H9 (cell line): ENCODE measurements around the gene TSPAN17. TPM values are rescaled to one million over a fixed set of nuclear protein-coding genes. Genes with fewer than 3 reads are reported as not detected.
A peak's percentile ranks its signal among the peaks of the same experiment; 100 is the strongest.

Experiments
- DNase-seq: peaks from one replicate; pipeline ENCODE4 v3.0.0-alpha.2; 2017
- H2AFZ ChIP-seq: one replicate; pipeline ENCODE4 v1.6.1; 2013; ENCODE audit warnings: mild to moderate bottlenecking, low read length, control low read depth, moderate library complexity
- H2AK5ac ChIP-seq: 2 replicates; pipeline ENCODE4 v1.6.1; 2013; ENCODE audit warnings: low read length, control low read depth, mixed read lengths; ENCODE audit not compliant: insufficient read length
- H2BK120ac ChIP-seq: one replicate; pipeline ENCODE4 v1.6.1; 2013; ENCODE audit warnings: low read depth, mild to moderate bottlenecking, low read length, control low read depth, inconsistent platforms; ENCODE audit not compliant: poor library complexity, severe bottlenecking
- H2BK12ac ChIP-seq: 2 replicates; pipeline ENCODE4 v1.6.1; 2013; ENCODE audit warnings: low read length, control low read depth, mixed read lengths, low read depth; ENCODE audit not compliant: insufficient read length
- H2BK15ac ChIP-seq: 2 replicates; pipeline ENCODE4 v1.6.1; 2013; ENCODE audit warnings: low read depth, low read length, control low read depth
- H2BK20ac ChIP-seq: one replicate; pipeline ENCODE4 v1.6.1; 2013; ENCODE audit warnings: low read depth, mild to moderate bottlenecking, low read length, control low read depth, inconsistent platforms; ENCODE audit not compliant: poor library complexity, severe bottlenecking
- H2BK5ac ChIP-seq: 2 replicates; pipeline ENCODE4 v1.6.1; 2013; ENCODE audit warnings: low read length, control low read depth, mixed read lengths; ENCODE audit not compliant: insufficient read length
- H3K14ac ChIP-seq: 2 replicates; pipeline ENCODE4 v1.6.1; 2013; ENCODE audit warnings: low read length, control low read depth; ENCODE audit not compliant: insufficient read depth
- H3K18ac ChIP-seq: 2 replicates; pipeline ENCODE4 v1.6.1; 2013; ENCODE audit warnings: low read depth, mild to moderate bottlenecking, mixed read lengths, low read length, control low read depth; ENCODE audit not compliant: insufficient read length
- H3K23ac ChIP-seq: 2 replicates; pipeline ENCODE4 v1.6.1; 2013; ENCODE audit warnings: low read length, control low read depth, mixed read lengths, low read depth; ENCODE audit not compliant: insufficient read length
- H3K23me2 ChIP-seq: 2 replicates; pipeline ENCODE4 v1.6.1; 2013; ENCODE audit warnings: low read depth, mild to moderate bottlenecking, mixed read lengths, low read length, control low read depth; ENCODE audit not compliant: insufficient read length, poor library complexity, severe bottlenecking
- H3K27ac ChIP-seq: 2 replicates; pipeline ENCODE4 v1.5.1; 2013; ENCODE audit warnings: low read length, control low read depth, mixed read lengths, low read depth; ENCODE audit not compliant: insufficient read length
- H3K27me3 ChIP-seq: 2 replicates; pipeline ENCODE4 v1.6.1; 2013; ENCODE audit warnings: low read length, control low read depth, inconsistent platforms; ENCODE audit not compliant: insufficient read depth
- H3K4ac ChIP-seq: 2 replicates; pipeline ENCODE4 v1.6.1; 2013; ENCODE audit warnings: low read depth, mild to moderate bottlenecking, control low read depth, inconsistent platforms, low read length, moderate library complexity
- H3K4me1 ChIP-seq: 2 replicates; pipeline ENCODE4 v1.6.1; 2013; ENCODE audit warnings: low read length, control low read depth, inconsistent platforms; ENCODE audit not compliant: insufficient read depth
- H3K4me2 ChIP-seq: 2 replicates; pipeline ENCODE4 v1.6.1; 2013; ENCODE audit warnings: low read length, control low read depth, mixed read lengths; ENCODE audit not compliant: insufficient read length, insufficient read depth
- H3K56ac ChIP-seq: 2 replicates; pipeline ENCODE4 v1.6.1; 2013; ENCODE audit warnings: low read depth, mild to moderate bottlenecking, mixed read lengths, low read length, control low read depth; ENCODE audit not compliant: insufficient read length
- H3K79me1 ChIP-seq: 2 replicates; pipeline ENCODE4 v1.6.1; 2013; ENCODE audit warnings: low read depth, mild to moderate bottlenecking, moderate library complexity, low read length, control low read depth, inconsistent platforms; ENCODE audit not compliant: insufficient read depth, poor library complexity, severe bottlenecking
- H3K79me2 ChIP-seq: 2 replicates; pipeline ENCODE4 v1.6.1; 2013; ENCODE audit warnings: low read length, control low read depth, inconsistent platforms; ENCODE audit not compliant: insufficient read depth
- H3K9ac ChIP-seq: 2 replicates; pipeline ENCODE4 v1.6.1; 2013; ENCODE audit warnings: low read length, control low read depth, mixed read lengths; ENCODE audit not compliant: insufficient read length; ENCODE audit errors: extremely low read depth
- H3K9me3 ChIP-seq: one replicate; pipeline ENCODE4 v1.6.1; 2013; ENCODE audit warnings: low read depth, low read length, inconsistent platforms; ENCODE audit not compliant: control insufficient read depth
- H3T11ph ChIP-seq: one replicate; pipeline ENCODE4 v1.6.1; 2013; ENCODE audit warnings: mild to moderate bottlenecking, low read length, control low read depth, inconsistent platforms
- H4K20me1 ChIP-seq: one replicate; pipeline ENCODE4 v1.6.1; 2013; ENCODE audit not compliant: control insufficient read depth, insufficient read length, insufficient read depth
- H4K5ac ChIP-seq: 2 replicates; pipeline ENCODE4 v1.6.1; 2013; ENCODE audit warnings: low read depth, mild to moderate bottlenecking, mixed read lengths, low read length, control low read depth; ENCODE audit not compliant: insufficient read length
- H4K8ac ChIP-seq: replicated peaks from 2 replicates; pipeline ENCODE4 v1.6.1; 2013; ENCODE audit warnings: low read length, control low read depth, mixed read lengths, low read depth; ENCODE audit not compliant: insufficient read length
- H4K91ac ChIP-seq: 2 replicates; pipeline ENCODE4 v1.6.1; 2013; ENCODE audit warnings: low read depth, mild to moderate bottlenecking, moderate library complexity, mixed read lengths, low read length, control low read depth; ENCODE audit not compliant: insufficient read length
- H3K27ac Mint-ChIP-seq, 3 experiments: 2 replicates in 2 of 3; 3 replicates in 1 of 3; pipeline ENCODE4 v1.8.0; 2020 to 2021; ENCODE audit warnings: mixed read lengths in 3 of 3, mild to moderate bottlenecking in 1 of 3, moderate library complexity in 1 of 3
- H3K27me3 Mint-ChIP-seq: 2 replicates; pipeline ENCODE4 v1.8.0; 2021; ENCODE audit warnings: low read depth, mild to moderate bottlenecking, moderate library complexity, mixed read lengths
- H3K36me3 Mint-ChIP-seq, 3 experiments: 2 replicates in 2 of 3; 3 replicates in 1 of 3; pipeline ENCODE4 v1.8.0; 2020 to 2021; ENCODE audit warnings: low read depth in 3 of 3, mixed read lengths in 3 of 3; ENCODE audit not compliant: insufficient read depth in 1 of 3
- H3K4me1 Mint-ChIP-seq, 2 experiments: 2 replicates each; pipeline ENCODE4 v1.8.0; 2020; ENCODE audit warnings: mixed read lengths in 2 of 2
- H3K4me3 Mint-ChIP-seq, 2 experiments: 2 replicates in 1 of 2; 3 replicates in 1 of 2; pipeline ENCODE4 v1.8.0; 2020 to 2021; ENCODE audit warnings: mild to moderate bottlenecking in 2 of 2, mixed read lengths in 2 of 2, moderate library complexity in 1 of 2
- H3K9me3 Mint-ChIP-seq, 2 experiments: 2 replicates in 1 of 2; 3 replicates in 1 of 2; pipeline ENCODE4 v1.8.0; 2020; ENCODE audit warnings: mild to moderate bottlenecking in 2 of 2, mixed read lengths in 2 of 2, moderate library complexity in 1 of 2
- CTCF ChIP-seq: fragments of 200-600 bp; sonication (generic); conservative IDR thresholded peaks from 3 replicates; pipeline ENCODE4 v1.8.0; 2021; ENCODE audit warnings: antibody characterized with exemption, mild to moderate bottlenecking
- WGBS: extraction: QIAGEN DNeasy Blood & Tissue Kit; methylation state at CpG from one replicate; pipeline ENCODE4 v1.1.7; 2013; ENCODE audit warnings: missing lambda C conversion rate, low lambda C conversion rate, mixed read lengths; ENCODE audit not compliant: insufficient read length; ENCODE audit errors: extremely low coverage; 5-methylcytosine and 5-hydroxymethylcytosine counted together
- total RNA-seq: library from RNA; stranded (reverse); gene quantifications from 2 replicates; pipeline ENCODE4 v1.2.1, GENCODE V29; 2021

The TSPAN17 gene
- total RNA-seq, 1 experiment from 2014 or later, result 46.8 TPM

- Histone ChIP-seq H2AK5ac (no peak overlapping the region), H3K14ac (no peak overlapping the region), H3K23me2 (no peaks in the 10 kb centered on the region), H3K23ac (no peak overlapping the region), H3K27me3 (no peaks in the 10 kb centered on the region), H3K4ac (no peak overlapping the region), H2BK15ac (no peak overlapping the region), H2BK120ac (no peak overlapping the region), H4K20me1 (no peaks in the 10 kb centered on the region), H3T11ph (no peak overlapping the region), H2BK20ac (no peak overlapping the region), H4K8ac (no peak overlapping the region), H2AFZ (no peak overlapping the region), H3K18ac (no peak overlapping the region), H3K4me2 (no peak overlapping the region), H3K4me1 (no peaks in the 10 kb centered on the region), H2BK5ac (no peak overlapping the region), H4K5ac (no peak overlapping the region), H3K27ac (no peak overlapping the region), H3K9me3 (no peaks in the 10 kb centered on the region), H4K91ac (no peak overlapping the region), H3K9ac (no peak overlapping the region), H2BK12ac (no peak overlapping the region), H3K79me1 (no peaks in the 10 kb centered on the region), H3K56ac (no peak overlapping the region), H3K79me2 (no peaks in the 10 kb centered on the region)
- no peak for TF ChIP-seq CTCF
- no peak for DNase-seq
- peak overlapping the region in 1 of 3 experiments; percentile 12; a peak in 2 of 7 replicates for H3K27ac Mint-ChIP-seq
- peak overlapping the region in 1 of 2 experiments; percentile 26; a peak in 1 of 5 replicates for H3K4me3 Mint-ChIP-seq
- no peaks in the 10 kb centered on the region for H3K9me3 Mint-ChIP-seq
- H3K36me3 Mint-ChIP-seq, result peaks cover 5 to 36% (median 23%) of the 10 kb centered on the region in 3 experiments; a peak in 6 of 7 replicates
- H3K4me1 Mint-ChIP-seq, result peaks cover 8 to 15% of the 10 kb centered on the region in 2 experiments
- H3K27me3 Mint-ChIP-seq, result no peaks in the 10 kb centered on the region; the same call in 1 of the 2 replicates
- WGBS, result no CpG with 5 or more reads among the region's 13 CpGs
Observed at GRCh38 chr5:176656467-176656990, 9.2 kb downstream of the TSPAN17 start.
